ENCODE results near the gene EEA1.

DNA sequence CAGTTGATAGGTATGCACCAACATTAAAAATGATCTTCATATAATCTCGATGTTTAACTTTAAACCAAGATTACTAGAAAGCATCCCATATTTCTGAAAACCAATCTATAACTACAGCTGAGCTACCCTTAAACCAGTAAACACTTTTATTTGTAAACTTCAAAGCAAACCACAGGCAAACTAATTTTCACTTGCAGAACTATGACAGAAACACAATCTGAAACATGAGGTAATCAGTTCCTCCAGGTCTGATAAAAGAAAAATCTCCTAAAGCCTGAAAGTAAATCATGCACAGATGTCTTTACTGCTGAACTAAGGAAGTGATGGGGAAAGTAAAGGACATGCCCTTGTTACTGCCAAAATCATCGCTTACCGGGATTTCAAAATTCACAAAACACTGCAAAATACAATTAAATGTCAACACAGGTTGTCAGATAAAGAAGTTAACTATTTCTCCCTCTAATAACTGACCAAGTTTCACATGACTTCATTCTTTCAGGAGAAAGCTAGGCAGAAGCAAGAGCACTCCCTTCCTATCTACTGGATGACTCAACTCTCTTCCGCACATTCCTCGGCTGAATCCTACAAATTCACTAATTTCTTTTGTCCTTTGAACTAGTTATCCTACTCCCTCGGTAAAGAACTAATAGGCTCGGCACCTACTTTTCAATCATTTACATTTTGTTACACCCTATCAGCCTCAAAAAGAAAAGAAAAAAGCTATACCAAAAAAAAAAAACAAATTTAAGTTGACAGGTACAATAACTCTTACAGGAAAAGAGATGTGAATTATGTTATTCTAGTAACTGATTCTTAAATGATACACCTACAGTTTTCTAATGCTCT, 1.4 kb downstream of the EEA1 start:
- TF ChIP-seq POLR2A (IDR thresholded peaks at IDR 0.05; ENCODE audit: low read depth, low read length) (no peak; the same call in 1 of the 2 replicates), TAF1 (IDR thresholded peaks at IDR 0.05; ENCODE audit: low read depth, low read length) (no peak), POLR2AphosphoS5 (IDR thresholded peaks at IDR 0.05; ENCODE audit: low read depth, low read length) (no peak), PAX5 (IDR thresholded peaks at IDR 0.05; ENCODE audit: insufficient read depth, low read length, severe bottlenecking) (no peak), SPI1 (IDR thresholded peaks at IDR 0.05; ENCODE audit: low read depth, low read length) (peak; percentile 40; the same call in 1 of the 2 replicates), POU2F2 (IDR thresholded peaks at IDR 0.05; ENCODE audit: low read depth, low read length) (no peak)
